Karpas-422 (cell line): ENCODE measurements around the gene CHD9NB. TPM values are rescaled to one million over a fixed set of nuclear protein-coding genes. Genes with fewer than 3 reads are reported as not detected.
"Not testable (repeated sequence)": the region's sequence is repeated elsewhere in the genome, so short reads cannot be mapped to it uniquely, and the experiment has no call there.

Experiments
- DNase-seq: peaks from one replicate; pipeline ENCODE4 v3.0.0-alpha.2; 2015
- H2AFZ ChIP-seq: fragments of 200-600 bp; sonication (generic); 2 replicates; pipeline ENCODE4 v1.6.1; 2014; ENCODE audit warnings: antibody characterized with exemption, low read length, mixed read lengths
- H3K27ac ChIP-seq: fragments of 200-600 bp; sonication (generic); 2 replicates; pipeline ENCODE4 v1.5.1; 2014; ENCODE audit warnings: mild to moderate bottlenecking, low read length, moderate library complexity
- H3K27me3 ChIP-seq: fragments of 200-600 bp; sonication (generic); 2 replicates; pipeline ENCODE4 v1.6.1; 2014; ENCODE audit warnings: low read length, mixed read lengths
- H3K36me3 ChIP-seq: fragments of 200-600 bp; sonication (generic); 2 replicates; pipeline ENCODE4 v1.6.1; 2014; ENCODE audit warnings: low read length, mixed read lengths; ENCODE audit not compliant: insufficient read depth
- H3K4me1 ChIP-seq: fragments of 200-600 bp; sonication (generic); 2 replicates; pipeline ENCODE4 v1.6.1; 2014; ENCODE audit warnings: mild to moderate bottlenecking, low read length, mixed read lengths
- H3K4me2 ChIP-seq: fragments of 200-600 bp; sonication (generic); 2 replicates; pipeline ENCODE4 v1.6.1; 2014; ENCODE audit warnings: low read length, low read depth, mild to moderate bottlenecking; ENCODE audit not compliant: poor library complexity, severe bottlenecking
- H3K4me3 ChIP-seq: fragments of 200-600 bp; sonication (generic); 2 replicates; pipeline ENCODE4 v1.5.1; 2014; ENCODE audit warnings: mild to moderate bottlenecking, antibody characterized with exemption, low read length, mixed read lengths
- H3K79me2 ChIP-seq: fragments of 200-600 bp; sonication (generic); 2 replicates; pipeline ENCODE4 v1.6.1; 2014; ENCODE audit warnings: mild to moderate bottlenecking, low read length, mixed read lengths
- H3K9ac ChIP-seq: fragments of 200-600 bp; sonication (generic); 2 replicates; pipeline ENCODE4 v1.6.0; 2014; ENCODE audit warnings: low read length
- H3K9me2 ChIP-seq: fragments of 200-600 bp; sonication (generic), shearing (Covaris generic); replicated peaks from 2 replicates; pipeline ENCODE4 v1.6.0; 2014; ENCODE audit warnings: mild to moderate bottlenecking, low read length, moderate library complexity; ENCODE audit not compliant: insufficient read depth
- H3K9me3 ChIP-seq: fragments of 300-700, 200-600 bp; sonication (generic); 2 replicates; pipeline ENCODE4 v1.6.1; 2014; ENCODE audit warnings: low read length, mixed read lengths
- H4K20me1 ChIP-seq: fragments of 200-600 bp; sonication (generic); 2 replicates; pipeline ENCODE4 v1.6.1; 2014; ENCODE audit warnings: mild to moderate bottlenecking, antibody characterized with exemption, low read length, low read depth; ENCODE audit not compliant: insufficient read depth
- total RNA-seq: library from RNA; depleted of rRNA; stranded (reverse); fragments of >200 nt; shearing (Covaris generic); gene quantifications from 2 replicates; pipeline ENCODE4 v1.2.3, GENCODE V29; 2014; ENCODE audit warnings: low replicate concordance

Gene CHD9NB
- total RNA-seq, 1 experiment from 2014 or later: not detected

GRCh38 chr16:53040788-53041187 lies 11.9 kb downstream of the CHD9NB start:
- Histone ChIP-seq H3K27ac (no peak overlapping the region), H3K27me3 (no peaks in the 10 kb centered on the region)

GRCh38 chr16:53036711-53037110 lies 16.0 kb downstream of the CHD9NB start:
- not testable (repeated sequence) for H3K27ac ChIP-seq, H3K4me3 ChIP-seq, H3K36me3 ChIP-seq, H2AFZ ChIP-seq, H4K20me1 ChIP-seq, H3K4me2 ChIP-seq, H3K9me2 ChIP-seq, H3K4me1 ChIP-seq, H3K9ac ChIP-seq, H3K79me2 ChIP-seq, H3K27me3 ChIP-seq, H3K9me3 ChIP-seq
- peak; percentile 34 for DNase-seq

More at GRCh38 chr16:53040788-53041187, 11.9 kb downstream of the CHD9NB start:
- Histone ChIP-seq H4K20me1 (no peaks in the 10 kb centered on the region), H2AFZ (no peak overlapping the region), H3K4me3 (no peak overlapping the region), H3K9me3 (no peaks in the 10 kb centered on the region), H3K79me2 (no peaks in the 10 kb centered on the region), H3K9ac (no peak overlapping the region), H3K4me1 (peaks cover 12% of the 10 kb centered on the region), H3K9me2 (no peaks in the 10 kb centered on the region), H3K4me2 (no peak overlapping the region), H3K36me3 (no peaks in the 10 kb centered on the region)
- DNase-seq: no peak

GRCh38 chr16:53036066-53036465 lies 16.6 kb downstream of the CHD9NB start:
- H3K4me2 ChIP-seq: no peak overlapping the region

GRCh38 chr16:53035176-53035942 lies 17.3 kb downstream of the CHD9NB start:
- Histone ChIP-seq H3K4me1 (no peaks in the 10 kb centered on the region), H3K9ac (no peak overlapping the region), H3K9me3 (no peaks in the 10 kb centered on the region), H3K4me2 (no peak overlapping the region), H4K20me1 (no peaks in the 10 kb centered on the region), H2AFZ (no peak overlapping the region), H3K27me3 (no peaks in the 10 kb centered on the region), H3K9me2 (no peaks in the 10 kb centered on the region), H3K4me3 (no peak overlapping the region), H3K79me2 (no peaks in the 10 kb centered on the region), H3K36me3 (no peaks in the 10 kb centered on the region), H3K27ac (no peak overlapping the region)
- DNase-seq: no peak

More at GRCh38 chr16:53036066-53036465, 16.6 kb downstream of the CHD9NB start:
- Histone ChIP-seq H2AFZ (no peak overlapping the region), H3K79me2 (no peaks in the 10 kb centered on the region), H3K27ac (no peak overlapping the region), H3K9ac (no peak overlapping the region), H3K36me3 (no peaks in the 10 kb centered on the region), H4K20me1 (no peaks in the 10 kb centered on the region), H3K4me1 (no peaks in the 10 kb centered on the region), H3K4me3 (no peak overlapping the region), H3K27me3 (no peaks in the 10 kb centered on the region), H3K9me3 (no peaks in the 10 kb centered on the region), H3K9me2 (no peaks in the 10 kb centered on the region)
- DNase-seq: no peak

- Histone ChIP-seq H3K9ac (no peak overlapping the region), H3K9me3 (no peaks in the 10 kb centered on the region), H3K9me2 (no peaks in the 10 kb centered on the region), H2AFZ (no peak overlapping the region), H3K4me1 (no peaks in the 10 kb centered on the region), H3K79me2 (no peaks in the 10 kb centered on the region), H4K20me1 (no peaks in the 10 kb centered on the region), H3K27ac (no peak overlapping the region), H3K4me2 (no peak overlapping the region), H3K4me3 (no peak overlapping the region), H3K36me3 (no peaks in the 10 kb centered on the region), H3K27me3 (no peaks in the 10 kb centered on the region)
- no peak for DNase-seq
Observed at GRCh38 chr16:53034306-53034705, 18.4 kb downstream of the CHD9NB start.

- no peak overlapping the region for H3K27ac ChIP-seq
- no peaks in the 10 kb centered on the region for H3K79me2 ChIP-seq
- H3K9me3 ChIP-seq: no peaks in the 10 kb centered on the region
- no peak overlapping the region for H3K9ac ChIP-seq
- H3K36me3 ChIP-seq: no peaks in the 10 kb centered on the region
- no peak overlapping the region for H2AFZ ChIP-seq
- no peaks in the 10 kb centered on the region for H4K20me1 ChIP-seq
- no peaks in the 10 kb centered on the region for H3K4me1 ChIP-seq
- DNase-seq: no peak
- no peaks in the 10 kb centered on the region for H3K27me3 ChIP-seq
- no peaks in the 10 kb centered on the region for H3K9me2 ChIP-seq
- H3K4me2 ChIP-seq: no peak overlapping the region
- H3K4me3 ChIP-seq: no peak overlapping the region
Observed at GRCh38 chr16:53031323-53031942, 21.3 kb downstream of the CHD9NB start.

- Histone ChIP-seq H3K27me3 (no peaks in the 10 kb centered on the region), H4K20me1 (no peaks in the 10 kb centered on the region), H3K9me3 (no peaks in the 10 kb centered on the region), H3K4me2 (no peak overlapping the region), H3K4me3 (no peak overlapping the region), H3K79me2 (no peaks in the 10 kb centered on the region), H3K36me3 (no peaks in the 10 kb centered on the region), H2AFZ (no peak overlapping the region), H3K9me2 (no peaks in the 10 kb centered on the region), H3K27ac (no peak overlapping the region), H3K4me1 (no peaks in the 10 kb centered on the region), H3K9ac (no peak overlapping the region)
- DNase-seq: no peak
Observed at GRCh38 chr16:53029971-53030370, 22.7 kb downstream of the CHD9NB start.

GRCh38 chr16:53024045-53024444 lies 28.7 kb downstream of the CHD9NB start:
- H4K20me1 ChIP-seq: no peaks in the 10 kb centered on the region
- no peaks in the 10 kb centered on the region for H3K79me2 ChIP-seq
- H3K27ac ChIP-seq: no peak overlapping the region
- no peak overlapping the region for H3K4me2 ChIP-seq
- no peak overlapping the region for H3K4me3 ChIP-seq
- H3K9me2 ChIP-seq: no peaks in the 10 kb centered on the region
- H3K9ac ChIP-seq: no peak overlapping the region
- H3K9me3 ChIP-seq: no peaks in the 10 kb centered on the region
- H3K36me3 ChIP-seq: no peaks in the 10 kb centered on the region
- no peaks in the 10 kb centered on the region for H3K4me1 ChIP-seq
- H3K27me3 ChIP-seq: no peaks in the 10 kb centered on the region
- no peak for DNase-seq
- no peak overlapping the region for H2AFZ ChIP-seq
